GM10266 (cell line): ENCODE measurements around the gene CANT1.
"Not testable (repeated sequence)": the region's sequence is repeated elsewhere in the genome, so short reads cannot be mapped to it uniquely, and the experiment has no call there.

Source experiments
- DNase-seq: peaks from one replicate; pipeline ENCODE4 v3.0.0; 2012; ENCODE audit errors: extremely low spot score
- CTCF ChIP-seq: IDR thresholded peaks from 2 replicates; pipeline ENCODE4 v1.5.1; 2012; ENCODE audit warnings: mild to moderate bottlenecking, low read depth; ENCODE audit not compliant: control insufficient read depth, insufficient read depth; ENCODE audit errors: missing control alignments

Gene CANT1

GRCh38 chr17:78969865-78970264, 39.7 kb downstream of the CANT1 start:
- DNase-seq, result no peak
- no peak for TF ChIP-seq CTCF

DNA sequence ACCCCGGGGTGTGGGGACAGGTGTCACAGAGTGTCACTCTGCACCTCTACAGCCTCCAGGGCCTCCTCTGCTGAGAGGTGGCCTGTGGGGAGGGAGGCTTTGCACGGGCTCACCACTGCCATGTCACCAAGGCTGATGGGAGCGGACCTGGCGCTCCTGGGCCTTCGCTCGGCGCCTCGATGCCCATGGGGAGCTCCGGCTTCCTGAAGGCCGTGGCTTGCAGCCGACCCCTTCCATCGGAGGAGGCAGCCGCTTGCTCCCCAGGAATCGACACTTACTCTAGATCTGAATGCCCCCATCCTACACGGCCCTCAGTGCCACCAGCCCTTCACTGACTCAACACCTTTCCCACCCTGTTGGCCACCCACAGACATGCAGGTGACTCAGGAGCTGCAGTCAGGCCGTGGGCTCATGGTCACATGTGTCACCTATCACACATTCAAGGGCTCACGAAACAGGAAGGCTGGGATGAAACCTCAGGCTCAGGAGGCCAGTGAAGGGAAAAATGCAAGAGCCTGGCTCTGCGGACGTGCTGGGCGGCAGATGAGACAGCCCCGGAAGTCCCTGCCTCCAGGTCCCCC, 41.7 kb downstream of the CANT1 start:
- DNase-seq, result no peak
- no peak for TF ChIP-seq CTCF

- TF ChIP-seq CTCF, result no peak
- no peak for DNase-seq
Measured at GRCh38 chr17:78966910-78967600, 42.5 kb downstream of the CANT1 start.

GRCh38 chr17:78966123-78966813, 43.3 kb downstream of the CANT1 start:
- no peak for DNase-seq
- no peak for TF ChIP-seq CTCF

DNA sequence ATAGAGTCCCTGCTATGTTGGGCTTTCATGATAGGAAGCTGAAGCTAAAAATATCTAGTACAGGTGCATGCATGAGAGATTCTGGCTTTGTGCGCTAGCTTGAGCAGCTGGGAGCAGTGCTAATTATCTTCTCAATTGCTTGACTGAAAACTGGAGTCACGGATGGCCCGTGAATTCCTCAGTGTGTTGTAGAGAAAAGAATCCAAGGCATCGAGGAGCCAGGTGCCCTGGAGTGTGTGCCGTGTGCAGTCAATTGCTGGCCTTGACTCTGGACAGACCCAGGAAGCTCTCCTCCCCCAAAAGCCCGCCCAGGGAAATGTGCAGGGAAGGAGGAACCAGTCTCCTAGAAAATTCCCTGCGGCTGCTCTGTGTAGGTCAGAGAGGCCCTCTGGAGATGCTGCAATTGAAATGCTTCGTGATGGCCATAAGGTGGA, 44.1 kb downstream of the CANT1 start:
- no peak for DNase-seq
- no peak for TF ChIP-seq CTCF

DNA sequence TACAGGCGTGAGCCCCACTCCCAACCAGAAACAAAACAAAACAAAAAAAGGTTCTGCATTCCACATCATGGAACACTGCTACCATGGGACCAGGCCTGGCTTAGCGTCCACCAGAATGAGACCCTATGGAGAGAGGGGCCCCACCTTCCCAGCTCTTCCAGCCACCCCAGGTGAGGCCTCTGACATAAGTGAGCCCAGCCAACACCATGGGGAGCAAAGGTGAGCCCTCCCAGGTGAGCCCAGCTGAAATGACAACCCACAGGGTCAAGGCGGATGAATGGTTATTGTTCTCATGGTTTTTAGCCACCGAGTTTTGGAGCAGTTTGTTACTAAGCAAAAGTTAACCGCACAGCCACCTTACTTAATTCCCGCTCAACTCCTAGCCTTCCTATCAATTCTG, 46.2 kb downstream of the CANT1 start:
- no peak for DNase-seq
- no peak for TF ChIP-seq CTCF

GRCh38 chr17:78962984-78963348, 46.6 kb downstream of the CANT1 start:
- not testable (repeated sequence) for DNase-seq
